HCT116 (cell line): ENCODE data around the gene GALNT13. TPM values are rescaled to one million over a fixed set of nuclear protein-coding genes. Genes with fewer than 3 reads are reported as not detected.
A peak's percentile ranks its signal among the peaks of the same experiment; 100 is the strongest.

ENCODE experiments used
- ATAC-seq: fragments of 200-7000 bp; cut with Tn5 transposase; 2 replicates; pipeline ENCODE4 v1.9.1; 2020; ENCODE audit warnings: mild to moderate bottlenecking, moderate library complexity
- BruUV-seq: library from RNA; stranded (reverse); fragments of 400-500 nt; replicated peaks from 2 replicates; lab custom pipeline; 2021; lab: Mats Ljungman, UMichigan
- CTCF ChIA-PET: fragments of 300-600 bp; sonication (Branson Sonifier 250); formaldehyde crosslinking; loops from one replicate; lab custom pipeline; 2021; ENCODE audit warnings: antibody characterized with exemption; lab: Charles Lee
- POLR2A ChIA-PET: fragments of 300-600, 350-600 bp; sonication (Branson Sonifier 250); formaldehyde crosslinking; loops from one replicate; lab custom pipeline; 2021; ENCODE audit warnings: antibody characterized with exemption; lab: Charles Lee
- RAD21 ChIA-PET, 2 experiments: fragments of 300-600 bp; sonication (Branson Sonifier 250); formaldehyde crosslinking; loops; one replicate each; lab custom pipeline; 2023; ENCODE audit warnings: low total read pairs in 2 of 2; ENCODE audit not compliant: uncharacterized antibody in 2 of 2, unreplicated experiment in 2 of 2, low non-redundant PET in 1 of 2; lab: Charles Lee
- DNase-seq: peaks from one replicate; pipeline ENCODE4 v3.0.0-alpha.2; 2010; ENCODE audit warnings: low read depth, low spot score
- H2AFZ ChIP-seq: fragments of 200-600 bp; shearing (Covaris generic), sonication (generic); 2 replicates; pipeline ENCODE4 v1.6.1; 2017; ENCODE audit warnings: low read depth, mixed run types, mixed read lengths, antibody characterized with exemption, low read length; ENCODE audit not compliant: poor library complexity, severe bottlenecking
- H3K27ac ChIP-seq: 2 replicates; pipeline ENCODE4 v1.5.1; 2012; ENCODE audit warnings: low read depth, low read length
- H3K27me3 ChIP-seq: fragments of 200-600 bp; sonication (generic); 2 replicates; pipeline ENCODE4 v1.6.1; 2016; ENCODE audit warnings: mixed run types, low read length, mixed read lengths; ENCODE audit not compliant: insufficient read depth
- H3K36me3 ChIP-seq, 2 experiments: fragments of 200-500 bp in 1 of 2; fragments of 200-600 bp in 1 of 2; sonication (Bioruptor generic) in 1 of 2; sonication (generic) in 1 of 2; 2 replicates each; pipeline versions ENCODE4 v1.5.1 to v1.6.1; 2014 to 2016; ENCODE audit warnings: low read length in 2 of 2, inconsistent platforms in 1 of 2, mixed read lengths in 1 of 2, mixed run types in 1 of 2; ENCODE audit not compliant: insufficient read depth in 2 of 2, control insufficient read depth in 1 of 2
- H3K4me1 ChIP-seq, 2 experiments: fragments of 200-600 bp in 1 of 2; sonication (generic) in 1 of 2; 2 replicates each; pipeline versions ENCODE4 v1.5.1 to v1.6.1; 2012 to 2017; ENCODE audit warnings: low read length in 2 of 2, inconsistent platforms in 1 of 2, mild to moderate bottlenecking in 1 of 2, mixed read lengths in 1 of 2, mixed run types in 1 of 2, moderate library complexity in 1 of 2; ENCODE audit not compliant: insufficient read depth in 2 of 2, control insufficient read depth in 1 of 2
- H3K4me2 ChIP-seq: fragments of 200-600 bp; sonication (generic); 2 replicates; pipeline ENCODE4 v1.6.1; 2017; ENCODE audit warnings: mixed run types, low read length, mixed read lengths
- H3K4me3 ChIP-seq, 2 experiments: fragments of 200-600 bp in 1 of 2; sonication (generic) in 1 of 2; replicated peaks in 1 of 2; 2 replicates each; pipeline ENCODE4 v1.5.1; 2011 to 2016; ENCODE audit warnings: low read length in 2 of 2, control low read depth in 1 of 2, low read depth in 1 of 2, mild to moderate bottlenecking in 1 of 2, mixed read lengths in 1 of 2, mixed run types in 1 of 2
- H3K79me2 ChIP-seq: fragments of 200-600 bp; sonication (generic); 2 replicates; pipeline ENCODE4 v1.6.1; 2017; ENCODE audit warnings: mild to moderate bottlenecking, mixed run types, low read length, moderate library complexity, mixed read lengths; ENCODE audit not compliant: insufficient read depth
- H3K9ac ChIP-seq: fragments of 200-600 bp; sonication (generic); 2 replicates; pipeline ENCODE4 v1.6.1; 2016; ENCODE audit warnings: low read length, mixed read lengths
- H3K9me2 ChIP-seq: fragments of 200-600 bp; sonication (generic), shearing (Covaris generic); 2 replicates; pipeline ENCODE4 v1.6.1; 2017; ENCODE audit warnings: mixed run types, mild to moderate bottlenecking, moderate library complexity; ENCODE audit not compliant: insufficient read depth
- H3K9me3 ChIP-seq, 2 experiments: fragments of 200-500 bp in 1 of 2; fragments of 200-600 bp in 1 of 2; sonication (Bioruptor generic) in 1 of 2; sonication (generic) in 1 of 2; 2 replicates each; pipeline ENCODE4 v1.6.1; 2014 to 2017; ENCODE audit warnings: low read length in 2 of 2, mixed read lengths in 2 of 2, inconsistent platforms in 1 of 2, low read depth in 1 of 2, mild to moderate bottlenecking in 1 of 2, mixed run types in 1 of 2, moderate library complexity in 1 of 2; ENCODE audit not compliant: control insufficient read depth in 1 of 2, insufficient read depth in 1 of 2
- H4K20me1 ChIP-seq: fragments of 200-600 bp; sonication (generic), shearing (Covaris generic); 2 replicates; pipeline ENCODE4 v1.6.1; 2017; ENCODE audit warnings: mixed run types, mild to moderate bottlenecking, moderate library complexity; ENCODE audit not compliant: insufficient read depth
- ELF1 ChIP-seq: IDR thresholded peaks from 2 replicates; pipeline ENCODE4 v1.6.1; 2012; ENCODE audit warnings: low read depth, borderline replicate concordance
- EZH2 ChIP-seq: fragments of 200-600 bp; sonication (generic); IDR thresholded peaks from 2 replicates; pipeline ENCODE4 v1.6.1; 2017; ENCODE audit warnings: antibody characterized with exemption, mixed run types
- EZH2phosphoT487 ChIP-seq: fragments of 200-600 bp; IDR thresholded peaks from 2 replicates; pipeline ENCODE4 v1.6.1; 2018; ENCODE audit warnings: antibody characterized with exemption, borderline replicate concordance
- POLR2A ChIP-seq: IDR thresholded peaks from 2 replicates; pipeline ENCODE4 v1.7.0; 2011; ENCODE audit warnings: borderline replicate concordance; ENCODE audit not compliant: insufficient read depth, insufficient read length; ENCODE audit errors: extremely low read depth
- RAD21 ChIP-seq: IDR thresholded peaks from 2 replicates; pipeline ENCODE4 v1.6.1; 2012; ENCODE audit warnings: low read depth, mild to moderate bottlenecking
- SRF ChIP-seq: IDR thresholded peaks from 2 replicates; pipeline ENCODE4 v1.6.1; 2012; ENCODE audit warnings: low read depth
- TCF7L2 ChIP-seq: IDR thresholded peaks from 2 replicates; pipeline ENCODE4 v1.7.0; 2011; ENCODE audit warnings: borderline replicate concordance, inconsistent platforms; ENCODE audit not compliant: insufficient read depth, insufficient read length; ENCODE audit errors: extremely low read depth
- ZFX ChIP-seq: fragments of 450-650 bp; IDR thresholded peaks from 2 replicates; pipeline ENCODE4 v1.6.1; 2017
- ZNF274 ChIP-seq: fragments of 200-500 bp; sonication (Bioruptor generic); IDR thresholded peaks from 2 replicates; pipeline ENCODE4 v1.6.1; 2014; ENCODE audit warnings: mild to moderate bottlenecking, low read depth, low read length, inconsistent platforms
- intact Hi-C: fragments of 100-400 bp; cut with micrococcal nuclease; formaldehyde crosslinking; loops from 2 replicates; pipeline ENCODE4 v1.10.0; 2022
- total RNA-seq: library from RNA; stranded (reverse); gene quantifications from one replicate; pipeline ENCODE4 v1.2.1, GENCODE V29; 2021; ENCODE audit not compliant: unreplicated experiment
- TF ChIP-seq, protein P1 (sequence below): IDR thresholded peaks from 2 replicates; pipeline ENCODE4 v1.6.1; 2012; ENCODE audit warnings: low read depth
- TF ChIP-seq, protein P2 (sequence below), 3 experiments: fragments of 200-600 bp in 1 of 3; sonication (generic) in 1 of 3; IDR thresholded peaks in 2 of 3; conservative IDR thresholded peaks in 1 of 3; 2 replicates each; pipeline ENCODE4 v1.5.1; 2012 to 2017; ENCODE audit warnings: low read depth in 2 of 3, low read length in 2 of 3, antibody characterized with exemption in 1 of 3, borderline replicate concordance in 1 of 3, control low read depth in 1 of 3, mild to moderate bottlenecking in 1 of 3, mixed read lengths in 1 of 3, mixed run types in 1 of 3, moderate library complexity in 1 of 3; ENCODE audit not compliant: insufficient read depth in 1 of 3

GALNT13 gene
- total RNA-seq, 1 experiment from 2014 or later = 0.44 TPM

DNA sequence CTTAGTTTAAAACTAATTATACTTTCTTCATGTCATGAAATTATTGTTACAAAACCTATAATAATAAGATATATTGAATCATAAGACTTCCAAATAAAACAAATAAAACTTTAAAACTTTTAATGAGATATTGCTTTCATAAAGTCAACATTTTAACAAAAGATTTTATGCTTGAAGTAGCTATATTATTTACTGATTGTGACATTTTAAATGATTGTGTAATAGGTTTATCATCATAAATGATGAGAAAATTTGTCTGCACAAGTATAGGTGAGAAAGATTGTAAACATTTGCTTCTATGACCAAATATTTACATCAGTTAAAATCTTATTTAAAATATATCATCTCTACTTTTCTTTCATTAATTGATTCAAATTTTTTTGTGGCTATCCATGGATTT lies 5.1 kb upstream of the GALNT13 start (continued):
- TF ChIP-seq, protein P1, sequence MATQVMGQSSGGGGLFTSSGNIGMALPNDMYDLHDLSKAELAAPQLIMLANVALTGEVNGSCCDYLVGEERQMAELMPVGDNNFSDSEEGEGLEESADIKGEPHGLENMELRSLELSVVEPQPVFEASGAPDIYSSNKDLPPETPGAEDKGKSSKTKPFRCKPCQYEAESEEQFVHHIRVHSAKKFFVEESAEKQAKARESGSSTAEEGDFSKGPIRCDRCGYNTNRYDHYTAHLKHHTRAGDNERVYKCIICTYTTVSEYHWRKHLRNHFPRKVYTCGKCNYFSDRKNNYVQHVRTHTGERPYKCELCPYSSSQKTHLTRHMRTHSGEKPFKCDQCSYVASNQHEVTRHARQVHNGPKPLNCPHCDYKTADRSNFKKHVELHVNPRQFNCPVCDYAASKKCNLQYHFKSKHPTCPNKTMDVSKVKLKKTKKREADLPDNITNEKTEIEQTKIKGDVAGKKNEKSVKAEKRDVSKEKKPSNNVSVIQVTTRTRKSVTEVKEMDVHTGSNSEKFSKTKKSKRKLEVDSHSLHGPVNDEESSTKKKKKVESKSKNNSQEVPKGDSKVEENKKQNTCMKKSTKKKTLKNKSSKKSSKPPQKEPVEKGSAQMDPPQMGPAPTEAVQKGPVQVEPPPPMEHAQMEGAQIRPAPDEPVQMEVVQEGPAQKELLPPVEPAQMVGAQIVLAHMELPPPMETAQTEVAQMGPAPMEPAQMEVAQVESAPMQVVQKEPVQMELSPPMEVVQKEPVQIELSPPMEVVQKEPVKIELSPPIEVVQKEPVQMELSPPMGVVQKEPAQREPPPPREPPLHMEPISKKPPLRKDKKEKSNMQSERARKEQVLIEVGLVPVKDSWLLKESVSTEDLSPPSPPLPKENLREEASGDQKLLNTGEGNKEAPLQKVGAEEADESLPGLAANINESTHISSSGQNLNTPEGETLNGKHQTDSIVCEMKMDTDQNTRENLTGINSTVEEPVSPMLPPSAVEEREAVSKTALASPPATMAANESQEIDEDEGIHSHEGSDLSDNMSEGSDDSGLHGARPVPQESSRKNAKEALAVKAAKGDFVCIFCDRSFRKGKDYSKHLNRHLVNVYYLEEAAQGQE = no peak
- TF ChIP-seq TCF7L2 = no peak
- TF ChIP-seq EZH2phosphoT487 = no peak
- TF ChIP-seq EZH2 = no peak
- no peak for TF ChIP-seq SRF
- TF ChIP-seq ZFX = no peak

DNA sequence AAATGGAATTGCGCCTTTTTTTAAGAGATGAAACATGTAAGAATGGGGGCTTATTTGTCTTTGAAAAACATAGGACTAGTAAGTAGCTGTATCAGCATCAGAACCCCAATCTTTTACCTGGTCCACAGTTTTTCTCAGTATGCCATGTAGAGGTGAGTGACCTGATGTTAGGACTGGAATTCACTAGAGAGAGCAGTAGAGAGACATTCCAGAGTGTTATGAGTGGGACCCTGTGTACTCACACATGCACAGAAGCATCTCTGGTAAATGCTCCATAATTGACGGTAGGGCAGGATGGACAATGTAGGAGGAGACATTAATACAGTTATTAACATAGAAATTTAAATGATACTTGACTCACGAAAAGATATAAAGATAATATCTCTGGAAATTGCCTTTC lies 1.4 kb upstream of the GALNT13 start:
- TF ChIP-seq ZNF274 (no peak), ELF1 (no peak), RAD21 (peak; percentile 46), POLR2A (no peak)
- TF ChIP-seq, protein P1 = no peak
- TF ChIP-seq, protein P2, sequence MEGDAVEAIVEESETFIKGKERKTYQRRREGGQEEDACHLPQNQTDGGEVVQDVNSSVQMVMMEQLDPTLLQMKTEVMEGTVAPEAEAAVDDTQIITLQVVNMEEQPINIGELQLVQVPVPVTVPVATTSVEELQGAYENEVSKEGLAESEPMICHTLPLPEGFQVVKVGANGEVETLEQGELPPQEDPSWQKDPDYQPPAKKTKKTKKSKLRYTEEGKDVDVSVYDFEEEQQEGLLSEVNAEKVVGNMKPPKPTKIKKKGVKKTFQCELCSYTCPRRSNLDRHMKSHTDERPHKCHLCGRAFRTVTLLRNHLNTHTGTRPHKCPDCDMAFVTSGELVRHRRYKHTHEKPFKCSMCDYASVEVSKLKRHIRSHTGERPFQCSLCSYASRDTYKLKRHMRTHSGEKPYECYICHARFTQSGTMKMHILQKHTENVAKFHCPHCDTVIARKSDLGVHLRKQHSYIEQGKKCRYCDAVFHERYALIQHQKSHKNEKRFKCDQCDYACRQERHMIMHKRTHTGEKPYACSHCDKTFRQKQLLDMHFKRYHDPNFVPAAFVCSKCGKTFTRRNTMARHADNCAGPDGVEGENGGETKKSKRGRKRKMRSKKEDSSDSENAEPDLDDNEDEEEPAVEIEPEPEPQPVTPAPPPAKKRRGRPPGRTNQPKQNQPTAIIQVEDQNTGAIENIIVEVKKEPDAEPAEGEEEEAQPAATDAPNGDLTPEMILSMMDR (IDR thresholded peaks at IDR 0.05 in 2 of 3, conservative IDR thresholded peaks at IDR 0.05 in 1 of 3; ENCODE audit: borderline replicate concordance in 1 of 3, insufficient read depth in 1 of 3, low read depth in 2 of 3, low read length in 2 of 3) = peak; percentile 28 to 41 (median 35); a peak in 4 of 6 replicates
- TF ChIP-seq, all 23 proteins: peak for 2
- H3K4me2 ChIP-seq = no peak overlapping the region
- no peaks in the 10 kb centered on the region for H3K9me3 ChIP-seq
- no peaks in the 10 kb centered on the region for H3K4me1 ChIP-seq
- no peaks in the 10 kb centered on the region for H3K27me3 ChIP-seq
- no peaks in the 10 kb centered on the region for H3K9me2 ChIP-seq
- ChIA-PET POLR2A (no interaction called here), CTCF (interaction anchor here (1.4 kb wide), 1 partner anchor 505 kb away, joined by 5 read pairs; no protein-coding TSS in a partner anchor), RAD21 (no interaction called here)
- H3K79me2 ChIP-seq = no peaks in the 10 kb centered on the region
- H3K27ac ChIP-seq = no peak overlapping the region
- BruUV-seq = no TSS peak
- H2AFZ ChIP-seq = no peak overlapping the region
- no peak overlapping the region for H3K9ac ChIP-seq
- H3K4me3 ChIP-seq = no peak overlapping the region
- intact Hi-C loops = loop anchor here (5.0 kb wide), 1 partner anchor 507 kb away; no protein-coding TSS in a partner anchor
- H4K20me1 ChIP-seq = no peaks in the 10 kb centered on the region
- DNase-seq (no peak), ATAC-seq (peak; percentile 80)
- H3K36me3 ChIP-seq = no peaks in the 10 kb centered on the region
